ENCODE measurements around the gene SOX18.

SOX18 gene

GRCh38 chr20:64069209-64069613 lies 19.8 kb upstream of the SOX18 start:
- DNase-seq = no peak

DNA sequence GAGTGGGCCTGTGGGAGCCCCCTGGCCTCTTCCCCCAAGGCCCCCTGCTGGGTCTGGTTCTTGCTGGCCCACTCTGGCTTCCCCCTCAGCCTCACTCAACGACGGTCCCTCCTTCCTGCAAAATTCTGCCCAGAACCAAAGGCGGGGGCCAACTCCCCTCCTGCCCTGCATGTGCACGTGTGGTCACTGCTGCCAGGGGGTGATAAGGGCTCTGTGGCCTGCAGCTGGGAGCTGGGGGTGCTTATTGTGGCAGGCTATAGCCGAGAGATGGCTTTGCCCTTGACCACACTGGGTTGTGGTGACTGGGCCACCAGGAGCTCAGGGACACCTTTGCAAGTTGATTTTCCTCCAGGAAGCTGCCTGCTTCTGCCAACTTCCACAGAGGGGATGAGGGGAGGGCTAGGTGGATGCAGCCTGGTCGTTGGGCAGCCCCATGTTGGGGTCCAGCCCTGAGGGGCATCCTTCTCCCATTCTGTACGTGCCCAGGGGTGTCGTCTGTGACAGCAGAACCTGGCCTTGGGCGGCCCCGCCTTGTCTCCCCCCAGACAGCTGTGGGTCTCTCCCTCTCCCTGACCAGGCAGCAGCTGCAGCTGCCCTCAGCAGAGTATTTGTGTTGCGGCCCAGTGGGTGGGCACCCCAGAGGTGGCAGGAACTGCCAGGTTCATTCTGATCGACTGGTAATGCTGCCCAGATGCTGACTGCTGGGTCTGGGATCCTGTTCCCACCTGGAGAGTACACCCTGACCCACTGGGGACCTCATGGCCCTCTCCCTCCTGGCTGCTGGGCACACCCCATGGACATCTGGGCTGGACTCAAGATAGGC lies 19.2 kb upstream of the SOX18 start:
- DNase-seq = no peak

- no peak for DNase-seq
These were observed 18.4 kb upstream of the SOX18 start for GRCh38 chr20:64067733-64068307.

DNA sequence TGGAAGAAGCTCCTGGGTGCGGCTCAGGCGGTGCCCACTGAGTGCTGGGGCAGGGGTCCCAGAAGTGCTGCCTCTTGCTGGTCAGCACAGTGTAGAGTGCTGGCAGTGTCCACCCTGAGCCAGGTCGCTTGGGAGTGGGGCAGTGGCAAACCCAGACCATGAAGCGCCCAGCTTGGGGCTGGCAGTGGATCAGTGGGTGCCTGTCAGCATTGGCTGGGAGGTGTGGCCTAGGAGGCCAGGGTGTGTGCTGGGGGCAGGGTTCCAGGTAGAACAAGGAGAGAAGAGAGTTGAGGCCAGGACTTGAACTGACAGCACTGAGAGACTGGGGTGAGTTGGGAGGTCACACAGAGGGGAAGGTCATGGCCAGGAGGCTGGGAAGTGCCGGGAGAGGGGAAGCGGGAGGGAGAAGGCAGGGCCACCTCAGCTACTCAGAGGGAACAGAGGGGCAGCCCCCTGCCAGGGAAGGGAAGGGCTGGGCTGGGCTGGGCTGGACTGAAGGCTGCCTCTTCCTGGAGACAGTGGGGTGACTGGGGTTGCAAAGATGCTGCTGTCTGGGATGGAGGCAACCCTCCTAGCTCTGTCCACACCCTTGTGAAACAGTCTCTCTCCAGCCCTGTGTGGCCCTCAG lies 17.7 kb upstream of the SOX18 start:
- no peak for DNase-seq

DNA sequence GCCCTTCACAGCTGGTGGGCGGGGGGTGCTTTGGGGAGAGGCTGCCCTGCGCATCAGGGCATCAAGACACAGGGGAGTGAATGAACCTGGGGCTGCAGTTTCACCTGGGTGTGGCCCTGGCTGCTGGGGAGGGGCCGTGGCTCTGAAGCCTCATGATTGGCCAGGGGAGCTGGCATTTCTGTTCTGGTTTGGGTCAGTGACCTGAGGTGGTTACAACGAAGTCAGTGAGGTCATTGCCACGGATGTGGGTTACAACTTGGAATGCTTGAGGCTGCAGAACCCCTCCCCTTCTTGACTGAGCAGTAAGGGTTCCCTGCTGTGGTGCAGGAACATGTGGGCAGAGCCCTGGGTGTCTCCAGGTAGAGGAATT lies 16.5 kb upstream of the SOX18 start:
- DNase-seq = no peak

- no peak for DNase-seq
These were observed 15.9 kb upstream of the SOX18 start for GRCh38 chr20:64065062-64065973.

- no peak for DNase-seq
These were observed 14.8 kb upstream of the SOX18 start for GRCh38 chr20:64064145-64064698.

DNA sequence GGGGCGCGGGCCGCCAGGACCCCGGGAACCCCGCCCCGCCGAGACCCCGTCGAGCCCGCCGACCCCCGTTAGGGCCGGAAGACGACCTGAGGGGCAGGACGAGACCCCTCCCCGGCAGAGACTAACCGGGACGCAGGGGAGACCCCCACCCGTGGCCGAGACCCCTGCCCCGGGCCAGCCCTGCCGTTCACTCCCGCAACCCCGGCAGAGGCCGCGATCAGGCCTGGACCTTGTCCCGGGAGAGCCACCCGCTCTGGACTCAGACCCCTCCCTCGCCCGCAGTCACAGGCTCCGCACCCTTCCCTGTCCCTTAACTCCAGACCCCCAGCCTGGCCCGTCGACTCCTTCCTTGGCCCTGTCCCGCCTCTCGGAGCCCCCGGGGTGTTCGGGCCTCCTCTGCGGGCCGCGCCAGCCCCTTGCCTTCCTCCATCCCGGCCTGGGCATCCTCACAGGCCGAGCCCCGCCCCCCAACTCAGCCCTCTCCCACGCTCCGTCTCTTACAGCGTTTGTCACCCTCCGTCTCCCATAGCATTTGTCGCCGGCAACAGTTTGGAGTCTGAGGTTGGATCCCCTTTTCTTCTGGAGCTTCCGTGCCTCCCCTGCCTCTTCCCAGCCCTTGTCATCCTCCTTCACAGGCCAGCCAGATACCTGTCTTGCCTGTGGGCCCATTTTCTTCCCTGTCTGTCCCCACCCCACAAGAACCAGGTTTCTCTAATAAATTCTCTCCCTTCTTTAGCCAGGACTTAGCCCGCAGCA lies 14.1 kb upstream of the SOX18 start:
- DNase-seq = peak in 6 of 51 donors; percentile 23 to 66 (median 44)

DNA sequence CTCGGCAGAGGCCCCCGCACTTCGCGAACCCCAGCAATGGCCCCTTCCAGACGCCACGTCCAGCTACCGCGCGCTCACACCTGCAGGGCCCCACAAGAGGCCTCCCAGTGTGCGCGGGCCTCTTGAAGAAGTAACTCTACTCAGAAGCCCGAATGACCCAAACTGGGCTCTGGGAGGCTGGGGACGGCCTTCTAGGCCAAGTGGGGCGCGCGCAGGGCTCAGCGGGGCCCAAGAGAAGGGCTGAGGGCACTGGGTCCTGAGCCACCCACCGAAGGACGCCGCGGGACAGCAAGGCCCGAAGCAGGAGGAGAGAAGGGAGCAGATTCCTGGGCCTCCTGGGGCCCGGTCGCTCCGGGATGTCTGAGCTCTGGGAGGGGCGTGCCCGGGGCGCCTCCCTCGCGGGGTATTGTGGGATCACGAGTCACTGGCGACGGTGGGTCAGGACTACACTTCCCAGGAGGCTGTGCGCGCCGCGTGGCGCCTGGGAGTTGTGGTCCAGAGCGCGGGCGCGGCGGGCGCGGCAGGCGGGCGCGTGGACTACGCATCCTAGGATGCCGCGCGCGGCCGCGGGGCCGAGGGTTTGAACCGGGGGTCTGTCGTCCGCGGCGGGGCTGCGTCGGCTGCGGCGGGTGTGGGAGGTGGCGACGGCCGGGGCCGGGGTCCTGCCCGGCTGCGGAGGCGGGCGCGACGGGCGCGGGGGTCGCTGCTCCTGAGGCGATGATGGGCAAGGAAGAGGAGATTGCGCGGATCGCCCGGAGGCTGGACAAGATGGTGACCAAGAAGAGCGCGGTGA lies 13.4 kb upstream of the SOX18 start, which contains the start of gene TCEA2:
Gene TCEA2 (plus strand): TSS at position 603 of the 793 bp plus-strand sequence. CDS start 115 bp downstream, at position 718.
- DNase-seq = peak; percentile 77 to 99 (median 96)

GRCh38 chr20:64062276-64062595 lies 12.8 kb upstream of the SOX18 start:
- DNase-seq = peak in 3 of 51 donors; percentile 38 to 56 (median 50)

GRCh38 chr20:64058536-64058935 lies 9.1 kb upstream of the SOX18 start:
- DNase-seq = no peak

GRCh38 chr20:64057628-64058498 lies 8.4 kb upstream of the SOX18 start:
- DNase-seq = peak in 33 of 51 donors; percentile 3 to 66 (median 21)

DNA sequence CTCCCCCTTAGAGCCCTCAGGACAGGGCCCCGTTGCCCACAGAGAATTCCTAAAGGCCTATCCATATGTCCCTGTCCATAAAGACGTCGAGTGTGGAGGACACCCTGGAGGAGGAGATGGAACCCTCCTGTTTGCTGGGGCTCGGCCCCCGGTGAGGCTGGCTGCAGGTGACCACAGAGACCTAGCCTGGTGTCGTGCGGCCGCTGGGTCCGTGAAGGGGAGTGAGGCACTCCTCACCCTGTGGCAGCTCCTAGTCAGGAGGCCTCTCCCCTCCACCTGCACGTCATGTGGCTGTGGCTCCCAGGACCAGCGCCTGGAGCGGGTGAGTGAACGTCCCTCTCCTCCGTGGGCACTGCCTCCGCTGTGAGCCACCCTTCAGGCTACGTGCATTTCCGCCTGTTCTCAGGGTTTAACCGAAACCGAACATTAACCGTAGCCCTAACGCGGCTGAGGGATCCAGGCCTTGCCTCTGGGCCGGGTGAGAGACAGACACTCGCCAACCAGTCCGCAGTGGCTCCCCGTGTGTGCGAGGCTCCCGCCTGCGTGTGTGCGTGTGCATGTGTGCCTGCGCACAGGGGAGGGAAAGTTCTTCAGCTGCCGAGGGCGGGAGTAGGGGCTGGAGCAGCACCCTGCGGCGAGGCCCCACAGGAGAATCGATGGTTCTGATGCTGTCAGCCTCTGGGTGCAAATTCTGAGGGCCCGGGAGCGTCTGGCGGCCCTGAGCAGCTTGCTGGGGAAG lies 7.6 kb upstream of the SOX18 start:
- DNase-seq = no peak

- DNase-seq = no peak
These were observed 7.1 kb upstream of the SOX18 start for GRCh38 chr20:64056639-64056888.

- no peak for DNase-seq
These were observed 6.6 kb upstream of the SOX18 start for GRCh38 chr20:64055893-64056638.

- no peak for DNase-seq
These were observed 6.0 kb upstream of the SOX18 start for GRCh38 chr20:64055396-64055892.
